WTC11 (cell line): Measurements from ENCODE around the gene CASD1.

Source experiments
- ATF1 ChIP-seq: sonication (generic); formaldehyde crosslinking; IDR thresholded peaks from 2 replicates; pipeline ENCODE4 v1.8.1; 2023; ENCODE audit warnings: mild to moderate bottlenecking, moderate library complexity, missing genetic modification reagents
- ATF3 ChIP-seq: sonication (generic); formaldehyde crosslinking; conservative IDR thresholded peaks from 2 replicates; pipeline ENCODE4 v1.8.1; 2022; ENCODE audit warnings: mild to moderate bottlenecking, missing genetic modification reagents
- CREM ChIP-seq: sonication (generic); formaldehyde crosslinking; IDR thresholded peaks from 2 replicates; pipeline ENCODE4 v1.8.1; 2022; ENCODE audit warnings: mild to moderate bottlenecking, missing genetic modification reagents, moderate library complexity
- ESRRA ChIP-seq: sonication (generic); formaldehyde crosslinking; IDR thresholded peaks from 2 replicates; pipeline ENCODE4 v1.8.1; 2022; ENCODE audit warnings: mild to moderate bottlenecking, missing genetic modification reagents, borderline replicate concordance
- FOXP1 ChIP-seq: sonication (generic); formaldehyde crosslinking; IDR thresholded peaks from 2 replicates; pipeline ENCODE4 v1.8.0; 2022; ENCODE audit warnings: missing genetic modification reagents, mild to moderate bottlenecking, moderate library complexity, borderline replicate concordance
- IRF2 ChIP-seq: sonication (generic); formaldehyde crosslinking; IDR thresholded peaks from 2 replicates; pipeline ENCODE4 v1.8.0; 2022; ENCODE audit warnings: low read depth, missing genetic modification reagents, borderline replicate concordance
- JUN ChIP-seq: sonication (generic); formaldehyde crosslinking; IDR thresholded peaks from 2 replicates; pipeline ENCODE4 v1.8.0; 2023; ENCODE audit warnings: mild to moderate bottlenecking, missing genetic modification reagents
- MAX ChIP-seq: sonication (generic); formaldehyde crosslinking; IDR thresholded peaks from 2 replicates; pipeline ENCODE4 v1.8.0; 2022; ENCODE audit warnings: mild to moderate bottlenecking, missing genetic modification reagents
- NFE2L1 ChIP-seq: sonication (generic); formaldehyde crosslinking; IDR thresholded peaks from 2 replicates; pipeline ENCODE4 v1.8.1; 2023; ENCODE audit warnings: missing genetic modification reagents
- NR2C2 ChIP-seq: sonication (generic); formaldehyde crosslinking; IDR thresholded peaks from 2 replicates; pipeline ENCODE4 v1.8.0; 2022; ENCODE audit warnings: mild to moderate bottlenecking, missing genetic modification reagents
- TF ChIP-seq, protein P1 (sequence below): fragments of 200-600 bp; IDR thresholded peaks from 2 replicates; pipeline ENCODE4 v1.8.0; 2022; ENCODE audit warnings: antibody characterized with exemption
- TF ChIP-seq, protein P2 (sequence below): sonication (generic); formaldehyde crosslinking; IDR thresholded peaks from 2 replicates; pipeline ENCODE4 v1.8.1; 2023; ENCODE audit warnings: mild to moderate bottlenecking, missing genetic modification reagents, moderate library complexity
- TF ChIP-seq, protein P3 (sequence below): sonication (generic); formaldehyde crosslinking; IDR thresholded peaks from 2 replicates; pipeline ENCODE4 v1.8.1; 2022; ENCODE audit warnings: mild to moderate bottlenecking, moderate library complexity, missing genetic modification reagents
- TF ChIP-seq, protein P4 (sequence below): sonication (generic); formaldehyde crosslinking; IDR thresholded peaks from 2 replicates; pipeline ENCODE4 v1.8.1; 2023; ENCODE audit warnings: mild to moderate bottlenecking, moderate library complexity, missing genetic modification reagents

DNA sequence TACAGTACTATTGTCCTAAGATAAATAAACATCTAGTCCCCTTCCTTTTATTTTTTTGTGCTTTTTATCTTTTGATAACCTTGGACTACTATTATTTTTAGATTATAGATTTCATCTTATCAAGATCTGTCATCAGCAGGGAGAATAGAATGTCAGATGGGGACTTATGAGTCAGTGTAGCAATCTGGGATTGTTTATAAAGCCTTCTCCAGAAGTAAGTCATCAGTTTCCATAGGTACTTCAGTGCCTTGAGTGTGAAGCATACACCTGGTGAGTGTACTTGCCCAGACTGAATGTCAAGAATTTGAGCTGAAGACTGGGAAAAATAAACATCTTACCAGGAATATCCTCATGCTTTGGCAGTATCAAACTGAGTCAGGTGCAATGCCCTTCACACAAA is 2.1 kb downstream of the CASD1 start:
- TF ChIP-seq NR2C2 (no peak), FOXP1 (no peak), ATF1 (CRISPR knock-in tag) (no peak), NFE2L1 (CRISPR knock-in tag) (no peak), IRF2 (CRISPR knock-in tag) (no peak), ESRRA (no peak), JUN (CRISPR knock-in tag) (no peak), CREM (CRISPR knock-in tag) (no peak), ATF3 (CRISPR knock-in tag) (no peak), MAX (CRISPR knock-in tag) (no peak)
- TF ChIP-seq, protein P1, sequence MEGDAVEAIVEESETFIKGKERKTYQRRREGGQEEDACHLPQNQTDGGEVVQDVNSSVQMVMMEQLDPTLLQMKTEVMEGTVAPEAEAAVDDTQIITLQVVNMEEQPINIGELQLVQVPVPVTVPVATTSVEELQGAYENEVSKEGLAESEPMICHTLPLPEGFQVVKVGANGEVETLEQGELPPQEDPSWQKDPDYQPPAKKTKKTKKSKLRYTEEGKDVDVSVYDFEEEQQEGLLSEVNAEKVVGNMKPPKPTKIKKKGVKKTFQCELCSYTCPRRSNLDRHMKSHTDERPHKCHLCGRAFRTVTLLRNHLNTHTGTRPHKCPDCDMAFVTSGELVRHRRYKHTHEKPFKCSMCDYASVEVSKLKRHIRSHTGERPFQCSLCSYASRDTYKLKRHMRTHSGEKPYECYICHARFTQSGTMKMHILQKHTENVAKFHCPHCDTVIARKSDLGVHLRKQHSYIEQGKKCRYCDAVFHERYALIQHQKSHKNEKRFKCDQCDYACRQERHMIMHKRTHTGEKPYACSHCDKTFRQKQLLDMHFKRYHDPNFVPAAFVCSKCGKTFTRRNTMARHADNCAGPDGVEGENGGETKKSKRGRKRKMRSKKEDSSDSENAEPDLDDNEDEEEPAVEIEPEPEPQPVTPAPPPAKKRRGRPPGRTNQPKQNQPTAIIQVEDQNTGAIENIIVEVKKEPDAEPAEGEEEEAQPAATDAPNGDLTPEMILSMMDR: no peak
- TF ChIP-seq, protein P2, sequence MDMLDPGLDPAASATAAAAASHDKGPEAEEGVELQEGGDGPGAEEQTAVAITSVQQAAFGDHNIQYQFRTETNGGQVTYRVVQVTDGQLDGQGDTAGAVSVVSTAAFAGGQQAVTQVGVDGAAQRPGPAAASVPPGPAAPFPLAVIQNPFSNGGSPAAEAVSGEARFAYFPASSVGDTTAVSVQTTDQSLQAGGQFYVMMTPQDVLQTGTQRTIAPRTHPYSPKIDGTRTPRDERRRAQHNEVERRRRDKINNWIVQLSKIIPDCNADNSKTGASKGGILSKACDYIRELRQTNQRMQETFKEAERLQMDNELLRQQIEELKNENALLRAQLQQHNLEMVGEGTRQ (CRISPR knock-in tag): no peak
- TF ChIP-seq, protein P3, sequence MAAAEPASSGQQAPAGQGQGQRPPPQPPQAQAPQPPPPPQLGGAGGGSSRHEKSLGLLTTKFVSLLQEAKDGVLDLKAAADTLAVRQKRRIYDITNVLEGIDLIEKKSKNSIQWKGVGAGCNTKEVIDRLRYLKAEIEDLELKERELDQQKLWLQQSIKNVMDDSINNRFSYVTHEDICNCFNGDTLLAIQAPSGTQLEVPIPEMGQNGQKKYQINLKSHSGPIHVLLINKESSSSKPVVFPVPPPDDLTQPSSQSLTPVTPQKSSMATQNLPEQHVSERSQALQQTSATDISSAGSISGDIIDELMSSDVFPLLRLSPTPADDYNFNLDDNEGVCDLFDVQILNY (CRISPR knock-in tag): no peak
- TF ChIP-seq, protein P4, sequence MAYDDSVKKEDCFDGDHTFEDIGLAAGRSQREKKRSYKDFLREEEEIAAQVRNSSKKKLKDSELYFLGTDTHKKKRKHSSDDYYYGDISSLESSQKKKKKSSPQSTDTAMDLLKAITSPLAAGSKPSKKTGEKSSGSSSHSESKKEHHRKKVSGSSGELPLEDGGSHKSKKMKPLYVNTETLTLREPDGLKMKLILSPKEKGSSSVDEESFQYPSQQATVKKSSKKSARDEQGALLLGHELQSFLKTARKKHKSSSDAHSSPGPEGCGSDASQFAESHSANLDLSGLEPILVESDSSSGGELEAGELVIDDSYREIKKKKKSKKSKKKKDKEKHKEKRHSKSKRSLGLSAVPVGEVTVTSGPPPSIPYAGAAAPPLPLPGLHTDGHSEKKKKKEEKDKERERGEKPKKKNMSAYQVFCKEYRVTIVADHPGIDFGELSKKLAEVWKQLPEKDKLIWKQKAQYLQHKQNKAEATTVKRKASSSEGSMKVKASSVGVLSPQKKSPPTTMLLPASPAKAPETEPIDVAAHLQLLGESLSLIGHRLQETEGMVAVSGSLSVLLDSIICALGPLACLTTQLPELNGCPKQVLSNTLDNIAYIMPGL (CRISPR knock-in tag): no peak
